GM18498 (cell line): ENCODE results near the gene SARNP.
"Not testable (repeated sequence)": the region's sequence is repeated elsewhere in the genome, so short reads cannot be mapped to it uniquely, and the experiment has no call there.

Experiments
- ATAC-seq: cut with Tn5 transposase; IDR thresholded peaks from one replicate; pipeline ENCODE4 v1.9.1; 2021; ENCODE audit warnings: mild to moderate bottlenecking, moderate library complexity; ENCODE audit not compliant: unreplicated experiment

The SARNP gene

GRCh38 chr12:55817345-55818139, at the start of gene SARNP, which contains the start of gene ORMDL2:
Gene SARNP, minus strand, starts transcription at chr12:55817724. Its CDS starts 23 bp downstream, at chr12:55817701.
Gene ORMDL2, plus strand, starts transcription at chr12:55818041. Its CDS starts 959 bp downstream, at chr12:55819000.
- ATAC-seq, result peak; percentile 97

DNA sequence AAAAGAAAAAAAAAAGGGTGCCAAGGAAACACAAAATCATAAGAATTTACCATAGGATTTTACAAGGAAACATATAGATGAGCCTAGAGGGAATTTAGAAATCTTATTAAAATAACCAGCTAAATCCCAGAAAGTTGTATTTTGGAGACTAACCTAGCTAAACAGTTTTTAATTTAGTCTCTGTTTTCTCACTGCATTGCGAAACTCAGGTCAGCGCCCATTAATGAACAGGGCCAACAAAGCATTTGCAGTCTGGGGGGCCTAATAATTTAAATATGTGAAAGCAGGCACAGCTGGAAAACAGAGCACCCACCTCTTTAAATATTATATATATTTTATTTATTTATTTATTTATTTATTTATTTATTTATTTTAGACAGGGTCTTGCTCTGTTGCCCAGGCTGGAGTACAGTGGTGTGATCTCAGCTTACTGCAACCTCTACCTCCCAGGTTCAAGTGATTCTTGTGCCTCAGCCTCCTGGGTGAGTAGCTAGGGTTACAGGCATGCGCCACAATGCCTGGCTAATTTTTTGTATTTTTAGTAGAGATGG, 49.0 kb upstream of the SARNP start:
- ATAC-seq, result not testable (repeated sequence)

DNA sequence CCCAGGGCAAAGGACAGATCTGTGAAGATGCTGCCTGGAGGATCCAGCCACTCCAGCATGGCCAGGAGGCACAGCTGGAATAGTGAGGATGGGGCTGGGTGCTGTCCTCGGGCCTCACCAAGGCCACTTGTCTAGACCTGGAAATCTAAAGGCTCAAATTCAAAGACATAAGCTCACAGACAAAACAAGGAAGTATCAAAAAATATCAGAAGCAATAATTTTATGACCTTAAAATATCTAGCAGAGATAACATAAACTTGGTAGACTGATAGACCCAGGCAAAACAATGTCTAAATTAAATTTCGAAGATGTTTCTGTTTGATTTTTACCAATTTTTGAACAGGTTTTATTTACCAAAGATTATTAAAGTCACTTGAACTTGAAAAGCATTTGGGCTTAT, 47.8 kb upstream of the SARNP start:
- ATAC-seq, result no peak

DNA sequence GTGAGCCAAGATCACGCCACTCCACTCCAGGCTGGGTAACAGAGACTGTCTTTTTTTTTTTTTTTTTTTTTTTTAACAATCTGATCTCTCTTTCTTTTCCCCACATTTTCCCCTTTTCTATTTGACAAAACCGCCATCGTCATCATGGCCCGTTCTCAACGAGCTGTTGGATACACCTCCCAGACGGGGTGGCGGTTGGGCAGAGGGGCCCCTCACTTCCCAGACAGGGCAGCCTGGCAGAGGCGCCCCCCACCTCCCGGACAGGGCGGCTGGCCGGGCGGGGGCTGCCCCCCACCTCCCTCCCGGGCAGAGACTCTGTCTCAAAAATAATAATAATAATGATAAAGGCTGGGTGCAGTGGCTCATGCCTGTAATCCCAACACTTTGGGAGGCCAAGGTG, 45.4 kb upstream of the SARNP start:
- ATAC-seq, result not testable (repeated sequence)

DNA sequence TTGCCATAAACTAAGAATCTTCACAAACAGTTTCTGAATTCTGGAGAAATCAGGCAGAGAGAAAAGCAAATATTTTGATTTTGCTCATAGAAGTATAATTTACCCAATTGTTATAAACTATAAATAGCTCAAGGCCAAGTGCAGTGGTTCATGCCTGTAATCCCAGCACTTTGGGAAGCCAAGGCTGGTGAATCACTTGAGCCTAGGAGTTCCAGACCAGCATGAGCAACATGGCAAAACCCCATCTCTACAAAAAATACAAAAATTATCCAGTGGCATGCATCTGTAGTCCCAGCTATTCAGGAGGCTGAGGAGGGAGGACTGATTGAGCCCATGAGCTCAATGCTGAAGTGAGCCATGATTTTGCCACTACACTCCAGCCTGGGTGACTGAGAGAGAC, 44.8 kb upstream of the SARNP start:
- ATAC-seq, result no peak

DNA sequence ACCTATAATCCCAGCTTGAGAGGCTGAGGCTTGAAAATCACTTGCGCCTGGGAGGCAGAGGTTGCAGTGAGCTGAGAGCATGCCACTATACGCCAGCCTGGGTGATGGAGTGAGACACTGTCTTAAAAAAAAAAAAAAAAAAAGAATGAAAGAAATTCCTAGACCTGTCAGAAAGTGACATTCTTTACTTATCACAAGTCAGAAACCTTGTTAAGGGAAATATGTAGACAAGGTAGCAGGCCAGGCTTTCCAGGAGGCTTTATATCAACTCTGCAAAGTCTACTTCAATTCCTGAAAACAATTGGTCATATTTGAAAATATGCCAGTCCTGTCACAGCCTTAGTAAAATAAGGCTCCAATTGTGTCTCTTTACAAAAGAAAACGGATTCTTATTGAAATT, 44.3 kb upstream of the SARNP start:
- no peak for ATAC-seq

DNA sequence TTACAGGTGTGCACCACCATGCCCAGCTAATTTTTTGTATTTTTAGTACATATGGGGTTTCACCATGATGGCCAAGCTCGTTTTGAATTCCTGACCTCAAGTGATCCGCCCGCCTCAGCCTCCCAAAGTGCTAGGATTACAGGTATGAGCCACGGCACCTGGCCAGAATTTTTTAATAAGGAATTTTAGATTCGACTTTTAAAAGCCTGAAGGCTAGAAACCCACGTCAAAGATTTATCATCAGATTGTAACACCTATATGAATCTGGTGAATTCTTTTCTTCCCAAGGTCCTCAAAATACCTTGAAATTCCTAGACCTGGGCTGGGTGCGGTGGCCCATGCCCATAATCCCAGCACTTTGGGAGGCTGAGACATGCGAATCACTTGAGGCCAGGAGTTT, 43.9 kb upstream of the SARNP start:
- no peak for ATAC-seq

- ATAC-seq, result no peak
These were observed 35.2 kb upstream of the SARNP start for GRCh38 chr12:55852740-55853139.

GRCh38 chr12:55850893-55851292, 33.4 kb upstream of the SARNP start:
- ATAC-seq, result no peak

DNA sequence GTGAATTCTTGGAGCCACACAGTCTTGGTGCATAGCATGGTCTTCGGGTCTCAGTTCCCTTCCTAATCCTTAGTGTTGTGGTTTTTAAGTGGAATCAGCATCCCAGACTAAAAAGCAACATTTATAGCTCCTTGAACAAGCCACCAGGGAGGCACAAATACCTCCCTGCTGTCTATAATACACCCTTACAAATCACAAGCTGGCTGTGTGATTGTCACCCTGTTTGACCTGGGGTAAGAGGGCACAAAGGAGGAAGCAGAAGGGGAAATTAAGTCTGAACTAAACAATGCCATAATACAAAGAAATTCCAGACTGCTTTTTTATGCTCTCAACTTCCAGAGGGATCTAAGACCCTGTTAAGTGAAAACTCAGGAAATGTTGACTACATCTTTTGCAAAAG, 32.9 kb upstream of the SARNP start:
- ATAC-seq, result no peak

- no peak for ATAC-seq
These were observed 32.3 kb upstream of the SARNP start for GRCh38 chr12:55849616-55850343.

- no peak for ATAC-seq
These were observed 30.2 kb upstream of the SARNP start for GRCh38 chr12:55847603-55848291.

- ATAC-seq, result no peak
These were observed 29.5 kb upstream of the SARNP start for GRCh38 chr12:55847033-55847432.

- ATAC-seq, result no peak
These were observed 28.4 kb upstream of the SARNP start for GRCh38 chr12:55845785-55846496.

DNA sequence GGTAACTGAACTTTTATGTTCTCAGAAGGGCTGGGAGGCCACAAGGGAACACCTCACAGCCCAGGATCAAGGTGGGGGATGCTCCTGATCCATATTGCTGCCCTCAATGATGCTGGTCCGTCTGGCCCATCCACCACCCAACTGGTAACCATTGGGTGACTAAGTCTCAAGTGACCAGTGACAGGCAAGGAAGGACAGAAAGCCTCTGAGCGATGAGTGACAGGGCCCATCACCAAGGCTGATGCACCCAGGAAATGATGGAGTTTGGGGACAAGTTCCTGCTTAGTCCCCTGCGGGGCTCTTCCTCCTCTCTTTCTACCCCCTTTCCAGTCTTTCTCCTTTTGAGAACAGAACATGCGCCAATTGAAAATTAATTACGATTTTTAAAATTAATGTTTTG, 27.8 kb upstream of the SARNP start:
- no peak for ATAC-seq

GRCh38 chr12:55844961-55845360, 27.4 kb upstream of the SARNP start:
- no peak for ATAC-seq

GRCh38 chr12:55843431-55843830, 25.9 kb upstream of the SARNP start:
- no peak for ATAC-seq

DNA sequence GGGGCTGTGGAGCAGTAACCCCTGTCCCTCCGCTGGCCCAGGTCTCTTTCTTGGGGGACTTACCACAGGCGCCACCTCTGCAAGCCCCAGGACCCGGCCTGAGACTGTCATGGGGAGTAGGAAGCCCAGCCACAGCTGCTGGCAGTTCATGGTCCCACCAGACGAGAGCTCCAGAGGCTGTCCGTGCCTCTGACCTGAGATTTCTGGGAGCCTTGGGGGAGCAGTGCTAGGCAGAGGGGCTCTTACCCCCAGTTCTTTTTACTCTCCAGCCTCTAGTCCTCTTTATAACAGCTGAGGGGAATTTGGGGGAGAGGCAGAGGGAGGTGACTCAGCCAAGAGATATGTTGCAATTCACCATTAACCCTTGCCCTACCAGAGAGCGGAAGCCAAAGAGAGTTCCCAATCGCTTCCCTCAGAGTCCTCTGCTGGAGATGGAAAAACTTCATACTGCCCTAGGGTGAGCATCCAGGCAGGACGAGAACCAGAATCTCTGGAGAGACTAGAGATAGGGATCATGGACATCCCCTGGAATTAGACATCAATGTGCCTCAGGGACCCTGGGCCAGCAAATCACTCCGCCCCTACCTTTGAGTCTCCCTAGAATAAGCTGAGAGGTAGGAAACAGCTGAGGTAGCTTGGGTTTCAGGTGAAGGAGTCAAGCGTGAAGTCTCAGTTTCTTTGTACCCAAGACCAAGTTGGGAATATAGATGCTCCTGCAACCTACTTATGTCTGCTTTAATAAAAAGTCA, 25.3 kb upstream of the SARNP start, which contains the start of gene MMP19:
TSS of gene MMP19 (minus strand) at position 256 of the 749 bp plus-strand sequence. CDS start at position 150, 106 bp downstream.
- ATAC-seq, result no peak

DNA sequence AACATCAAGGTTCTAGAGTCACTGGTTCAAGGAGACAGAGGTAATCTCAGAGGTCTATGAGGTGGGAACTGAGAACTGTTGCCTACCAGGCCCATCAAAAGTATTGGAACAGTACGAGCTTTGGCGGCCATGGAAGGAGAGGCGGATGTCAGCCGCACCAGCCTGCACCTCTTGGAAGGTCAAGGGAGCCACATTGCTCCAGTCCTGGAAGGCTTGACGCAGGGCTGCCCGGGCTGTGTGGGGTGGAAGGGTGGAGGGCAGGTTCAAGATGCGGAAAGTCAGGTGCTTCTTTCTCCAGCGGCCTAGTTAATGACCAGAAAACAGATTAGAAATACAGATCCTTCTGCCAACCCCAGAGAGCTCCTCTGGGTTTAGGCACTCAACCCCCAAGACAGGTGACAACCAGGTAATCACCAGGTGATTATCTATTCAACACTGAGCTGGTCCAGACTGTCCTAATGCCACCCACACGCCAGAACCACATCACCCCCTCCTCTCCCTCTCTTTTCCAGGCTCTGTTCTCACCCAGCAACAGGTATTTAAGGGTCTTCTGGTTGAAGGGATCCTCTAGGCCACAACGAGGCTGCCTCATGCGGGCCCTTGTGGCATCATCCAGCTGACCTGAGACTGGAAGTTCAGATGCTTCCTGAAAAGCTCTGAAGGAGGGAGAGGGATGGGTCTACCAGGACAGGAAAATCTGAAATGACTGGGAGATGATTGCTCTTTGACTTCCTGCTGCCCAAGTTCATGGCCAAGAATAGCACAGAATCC, 23.2 kb upstream of the SARNP start:
- no peak for ATAC-seq
